ENCODE results near the gene ZZZ3. TPM values are rescaled to one million over a fixed set of nuclear protein-coding genes. Genes with fewer than 3 reads are reported as not detected.

The ZZZ3 gene
- total RNA-seq, 1 experiment from 2014 or later: 25.4 TPM

DNA sequence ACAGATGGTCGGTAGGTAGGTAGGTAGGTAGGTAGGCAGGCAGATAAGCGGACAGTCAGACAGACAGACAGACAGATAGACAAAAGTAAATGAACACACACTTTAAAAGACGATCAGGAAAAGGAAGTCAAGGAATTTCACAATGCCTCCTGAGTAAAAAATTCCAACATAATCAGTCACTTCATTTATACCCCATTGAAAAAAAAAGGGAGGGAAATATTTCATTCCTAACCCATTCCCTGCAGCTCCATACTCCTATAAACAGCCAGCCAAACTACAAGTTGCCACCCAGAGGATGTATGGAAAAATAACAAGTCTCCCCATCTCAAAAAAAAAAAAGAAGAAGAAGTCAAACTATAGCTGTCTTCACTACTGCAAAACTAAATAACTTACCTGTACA lies 43.4 kb downstream of the ZZZ3 start:
- H3K36me3 ChIP-seq (ENCODE audit: control insufficient read depth, insufficient read depth, low read length): no peaks in the 10 kb centered on the region
- BruUV-seq (replicated peaks): no TSS peak
- DNase-seq: no peak
- Mint-ChIP-seq H3K4me1 (ENCODE audit: low read depth, unreplicated experiment) (peaks cover 7% of the 10 kb centered on the region), H3K9me3 (ENCODE audit: unreplicated experiment) (no peaks in the 10 kb centered on the region), H3K27ac (ENCODE audit: unreplicated experiment) (no peak overlapping the region), H3K36me3 (ENCODE audit: insufficient read depth, unreplicated experiment) (peaks cover 16% of the 10 kb centered on the region), H3K4me3 (ENCODE audit: unreplicated experiment) (no peak overlapping the region), H3K27me3 (ENCODE audit: insufficient read depth, unreplicated experiment) (no peaks in the 10 kb centered on the region)
- TF ChIP-seq, protein P1, sequence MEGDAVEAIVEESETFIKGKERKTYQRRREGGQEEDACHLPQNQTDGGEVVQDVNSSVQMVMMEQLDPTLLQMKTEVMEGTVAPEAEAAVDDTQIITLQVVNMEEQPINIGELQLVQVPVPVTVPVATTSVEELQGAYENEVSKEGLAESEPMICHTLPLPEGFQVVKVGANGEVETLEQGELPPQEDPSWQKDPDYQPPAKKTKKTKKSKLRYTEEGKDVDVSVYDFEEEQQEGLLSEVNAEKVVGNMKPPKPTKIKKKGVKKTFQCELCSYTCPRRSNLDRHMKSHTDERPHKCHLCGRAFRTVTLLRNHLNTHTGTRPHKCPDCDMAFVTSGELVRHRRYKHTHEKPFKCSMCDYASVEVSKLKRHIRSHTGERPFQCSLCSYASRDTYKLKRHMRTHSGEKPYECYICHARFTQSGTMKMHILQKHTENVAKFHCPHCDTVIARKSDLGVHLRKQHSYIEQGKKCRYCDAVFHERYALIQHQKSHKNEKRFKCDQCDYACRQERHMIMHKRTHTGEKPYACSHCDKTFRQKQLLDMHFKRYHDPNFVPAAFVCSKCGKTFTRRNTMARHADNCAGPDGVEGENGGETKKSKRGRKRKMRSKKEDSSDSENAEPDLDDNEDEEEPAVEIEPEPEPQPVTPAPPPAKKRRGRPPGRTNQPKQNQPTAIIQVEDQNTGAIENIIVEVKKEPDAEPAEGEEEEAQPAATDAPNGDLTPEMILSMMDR (IDR thresholded peaks at IDR 0.05; ENCODE audit: insufficient read depth in 1 of 2, low read depth in 1 of 2, low read length in 1 of 2, severe bottlenecking in 1 of 2, unreplicated experiment in 1 of 2): no peak
- ChIA-PET CTCF (no interaction called here), POLR2A (interaction anchor here (0.6 kb wide), 1 partner anchor 339 kb away, joined by 4 read pairs; the partner anchor contains the start of gene FUBP1)
- H3K9me3 ChIP-seq: no peaks in the 10 kb centered on the region
- intact Hi-C loops (cut with micrococcal nuclease; ENCODE audit: unreplicated experiment): no loop called here
- H3K4me1 ChIP-seq: no peaks in the 10 kb centered on the region
- H3K27me3 ChIP-seq (replicated peaks; ENCODE audit: control insufficient read depth, insufficient read depth, low read length): no peaks in the 10 kb centered on the region
- H3K4me3 ChIP-seq (ENCODE audit: low read depth, low read length): no peak overlapping the region

DNA sequence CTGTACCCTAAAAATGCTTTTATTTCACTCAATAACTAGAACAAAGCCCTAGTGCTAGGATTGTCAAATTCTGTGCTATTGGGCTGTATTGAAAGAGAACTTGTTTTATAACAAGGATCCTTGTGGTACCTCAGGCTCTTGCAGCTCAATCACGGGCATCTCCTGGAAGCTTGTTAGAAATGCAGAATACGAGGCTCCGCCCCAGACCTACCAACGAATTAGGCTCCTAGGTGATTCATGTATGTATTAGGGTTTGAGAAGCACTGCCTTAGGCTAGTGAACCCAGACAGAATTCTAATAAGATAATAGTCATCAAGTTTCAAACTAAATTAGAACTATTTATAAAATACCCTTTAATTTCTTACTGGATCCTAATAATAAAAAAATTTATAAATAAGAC lies 45.6 kb downstream of the ZZZ3 start:
- Mint-ChIP-seq H3K9me3 (ENCODE audit: unreplicated experiment) (no peaks in the 10 kb centered on the region), H3K4me3 (ENCODE audit: unreplicated experiment) (no peak overlapping the region)
- no TSS peak for BruUV-seq (replicated peaks)

More for the DNA sequence above, 45.6 kb downstream of the ZZZ3 start:
- Histone ChIP-seq H3K4me3 (ENCODE audit: low read depth, low read length) (no peak overlapping the region), H3K27me3 (replicated peaks; ENCODE audit: control insufficient read depth, insufficient read depth, low read length) (no peaks in the 10 kb centered on the region), H3K4me1 (no peaks in the 10 kb centered on the region), H3K9me3 (no peaks in the 10 kb centered on the region), H3K36me3 (ENCODE audit: control insufficient read depth, insufficient read depth, low read length) (no peaks in the 10 kb centered on the region)
- Mint-ChIP-seq H3K27me3 (ENCODE audit: insufficient read depth, unreplicated experiment) (no peaks in the 10 kb centered on the region), H3K27ac (ENCODE audit: unreplicated experiment) (no peak overlapping the region), H3K36me3 (ENCODE audit: insufficient read depth, unreplicated experiment) (peaks cover 29% of the 10 kb centered on the region), H3K4me1 (ENCODE audit: low read depth, unreplicated experiment) (peaks cover 7% of the 10 kb centered on the region)
- intact Hi-C loops (cut with micrococcal nuclease; ENCODE audit: unreplicated experiment): no loop called here
- DNase-seq: no peak
- TF ChIP-seq, protein P1 (IDR thresholded peaks at IDR 0.05; ENCODE audit: insufficient read depth in 1 of 2, low read depth in 1 of 2, low read length in 1 of 2, severe bottlenecking in 1 of 2, unreplicated experiment in 1 of 2): no peak
- ChIA-PET CTCF (no interaction called here), POLR2A (no interaction called here)

Other genes starting within 250 kb of the ZZZ3 start
- 36.1 and 40.6 TPM in 2 replicates for gene USP33, start 77.2 kb upstream of the ZZZ3 start, total RNA-seq (2022)
- gene MIGA1, start 97.0 kb upstream of the ZZZ3 start, total RNA-seq (2022): 12.0 and 12.1 TPM in 2 replicates
- gene NEXN, start 206.0 kb upstream of the ZZZ3 start, total RNA-seq (2022): 1.1 and 1.9 TPM in 2 replicates